Testis (tissue), 3 donors: Measurements from ENCODE around the gene COL6A1. TPM values are rescaled to one million over a fixed set of nuclear protein-coding genes. Genes with fewer than 3 reads are reported as not detected.
A peak's percentile ranks its signal among the peaks of the same experiment; 100 is the strongest.

ENCODE experiments used
- DNase-seq: peaks from one replicate; pipeline ENCODE4 v3.0.0-alpha.2; 2019
- H3K27ac ChIP-seq, 2 donors: fragments of 200-600 bp; sonication (generic); one replicate each; pipeline ENCODE4 v1.5.1; 2019
- H3K27me3 ChIP-seq: fragments of 200-600 bp; sonication (generic); one replicate; pipeline ENCODE4 v1.5.1; 2019
- H3K36me3 ChIP-seq: fragments of 200-600 bp; sonication (generic); one replicate; pipeline ENCODE4 v1.5.1; 2017; ENCODE audit warnings: low read depth; ENCODE audit errors: missing control alignments
- H3K4me1 ChIP-seq: fragments of 200-600 bp; sonication (generic); one replicate; pipeline ENCODE4 v1.5.1; 2019
- H3K4me3 ChIP-seq, 2 donors: fragments of 200-600 bp; sonication (generic); one replicate each; pipeline ENCODE4 v1.5.1; 2017 to 2019
- H3K9me3 ChIP-seq: fragments of 200-600 bp; sonication (generic); one replicate; pipeline ENCODE4 v1.5.1; 2017
- CTCF ChIP-seq, 3 experiments: fragments of 450-650 bp in 2 of 3; fragments of 200-600 bp in 1 of 3; sonication (generic) in 1 of 3; IDR thresholded peaks; one replicate each; pipeline ENCODE4 v1.5.1; 2016 to 2019; ENCODE audit warnings: antibody characterized with exemption in 3 of 3, mild to moderate bottlenecking in 2 of 3, moderate library complexity in 1 of 3
- POLR2A ChIP-seq: fragments of 450-650 bp; IDR thresholded peaks from one replicate; pipeline ENCODE4 v1.6.1; 2017; ENCODE audit warnings: antibody characterized with exemption, mild to moderate bottlenecking, moderate library complexity
- WGBS, 2 donors: methylation state at CpG; one replicate each; pipeline ENCODE4 v1.1.5; 2018; 5-methylcytosine and 5-hydroxymethylcytosine counted together
- intact Hi-C: fragments of 100-400 bp; cut with DNase I; formaldehyde crosslinking; loops from one replicate; pipeline ENCODE4 v1.15.1; 2023; ENCODE audit warnings: low total_unique reads
- polyA plus RNA-seq: library from polyadenylated mRNA; stranded (reverse); fragments of 350-450 nt; fragmentation: Illumina TruSeq; extraction: RNeasy Lipid Tissue Mini Kit (QIAGEN cat#74804); gene quantifications from one replicate; pipeline ENCODE4 v1.2.3, GENCODE V29; 2014; ENCODE audit warnings: low read depth, low replicate concordance; ENCODE audit not compliant: insufficient read depth
- total RNA-seq, 2 donors: library from RNA; depleted of rRNA; stranded (reverse); fragments of >200 nt; gene quantifications; one replicate each; pipeline ENCODE4 v1.2.3, GENCODE V29; 2016

The COL6A1 gene
- total and polyA plus RNA-seq, 3 donors from 2014 or later, result 166 to 197 (median 178) TPM

- Histone ChIP-seq H3K27ac (no peak overlapping the region), H3K9me3 (no peaks in the 10 kb centered on the region), H3K4me1 (no peaks in the 10 kb centered on the region), H3K36me3 (no peaks in the 10 kb centered on the region), H3K27me3 (no peaks in the 10 kb centered on the region), H3K4me3 (no peak overlapping the region)
- WGBS, 2 donors, result 86 to 94% methylated on average over 17 to 34 of the region's 34 CpGs
- intact Hi-C loops, result no loop called here
- DNase-seq, result peak; percentile 12
- TF ChIP-seq POLR2A (no peak), CTCF (IDR thresholded peaks at IDR 0.05) (no peak)
These were observed 28.6 kb downstream of the COL6A1 start for GRCh38 chr21:46009951-46010705.

GRCh38 chr21:46011267-46011967 is 29.8 kb downstream of the COL6A1 start:
- no peak for DNase-seq
- H3K27ac ChIP-seq, result no peak overlapping the region
- no peaks in the 10 kb centered on the region for H3K36me3 ChIP-seq
- no peaks in the 10 kb centered on the region for H3K9me3 ChIP-seq
- intact Hi-C loops, result no loop called here
- H3K4me3 ChIP-seq, result no peak overlapping the region
- no peaks in the 10 kb centered on the region for H3K27me3 ChIP-seq
- no peak for TF ChIP-seq POLR2A
- no peak for TF ChIP-seq CTCF (IDR thresholded peaks at IDR 0.05)
- 76 to 83% methylated on average over 20 to 22 of the region's 22 CpGs for WGBS, 2 donors
- H3K4me1 ChIP-seq, result no peaks in the 10 kb centered on the region

GRCh38 chr21:46012154-46012553 is 30.6 kb downstream of the COL6A1 start:
- H3K4me3 ChIP-seq, result no peak overlapping the region
- no peak for DNase-seq
- 74 to 87% methylated on average over 4 of the region's 4 CpGs for WGBS, 2 donors
- no peaks in the 10 kb centered on the region for H3K36me3 ChIP-seq
- intact Hi-C loops, result no loop called here
- no peak for TF ChIP-seq POLR2A
- no peak for TF ChIP-seq CTCF (IDR thresholded peaks at IDR 0.05)
- no peaks in the 10 kb centered on the region for H3K9me3 ChIP-seq
- no peak overlapping the region for H3K27ac ChIP-seq
- H3K27me3 ChIP-seq, result no peaks in the 10 kb centered on the region
- H3K4me1 ChIP-seq, result no peaks in the 10 kb centered on the region

GRCh38 chr21:46014828-46015227 is 33.3 kb downstream of the COL6A1 start:
- Histone ChIP-seq H3K4me1 (no peaks in the 10 kb centered on the region), H3K9me3 (no peaks in the 10 kb centered on the region), H3K36me3 (no peaks in the 10 kb centered on the region), H3K27me3 (no peaks in the 10 kb centered on the region), H3K27ac (no peak overlapping the region), H3K4me3 (no peak overlapping the region)
- no peak for DNase-seq
- intact Hi-C loops, result no loop called here
- 70 to 94% methylated on average over 2 of the region's 2 CpGs for WGBS, 2 donors
- TF ChIP-seq CTCF (IDR thresholded peaks at IDR 0.05) (no peak), POLR2A (no peak)
